ENCODE measurements around the gene EIF4EBP3.
"Not testable (repeated sequence)": the region's sequence is repeated elsewhere in the genome, so short reads cannot be mapped to it uniquely, and the experiment has no call there.

Gene EIF4EBP3

DNA sequence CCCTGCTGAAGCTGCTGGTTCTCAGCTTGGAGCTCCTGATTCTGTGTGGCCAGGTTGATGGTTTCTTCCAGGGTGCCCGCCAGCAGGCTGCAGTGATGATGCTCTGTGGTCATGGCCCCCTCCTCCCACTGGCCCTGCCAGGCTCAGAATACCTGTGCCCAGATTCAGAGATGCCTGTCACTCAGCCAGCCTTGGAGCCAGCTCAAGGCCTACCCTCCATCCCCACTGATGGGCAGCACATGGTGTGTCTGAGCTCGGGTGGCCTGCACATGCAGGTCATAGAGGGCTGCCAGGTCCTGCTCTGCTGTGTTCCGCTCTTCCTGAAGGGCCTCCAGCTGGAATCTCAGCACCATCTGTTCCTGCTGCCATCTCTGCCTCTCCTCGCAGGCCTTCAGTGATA, 22.6 kb downstream of the EIF4EBP3 start:
- DNase-seq, result no peak
- in situ Hi-C loops (cut with HindIII; ENCODE audit: low pct_ligation_motif_present, low pct_unique_long_range_greater_than_20kb, low sequenced_read_pairs), result no loop called here

- in situ Hi-C loops (cut with HindIII; ENCODE audit: low pct_ligation_motif_present, low pct_unique_long_range_greater_than_20kb, low sequenced_read_pairs), result no loop called here
- no peak for DNase-seq
Measured at GRCh38 chr5:140570488-140570887, 23.0 kb downstream of the EIF4EBP3 start.

DNA sequence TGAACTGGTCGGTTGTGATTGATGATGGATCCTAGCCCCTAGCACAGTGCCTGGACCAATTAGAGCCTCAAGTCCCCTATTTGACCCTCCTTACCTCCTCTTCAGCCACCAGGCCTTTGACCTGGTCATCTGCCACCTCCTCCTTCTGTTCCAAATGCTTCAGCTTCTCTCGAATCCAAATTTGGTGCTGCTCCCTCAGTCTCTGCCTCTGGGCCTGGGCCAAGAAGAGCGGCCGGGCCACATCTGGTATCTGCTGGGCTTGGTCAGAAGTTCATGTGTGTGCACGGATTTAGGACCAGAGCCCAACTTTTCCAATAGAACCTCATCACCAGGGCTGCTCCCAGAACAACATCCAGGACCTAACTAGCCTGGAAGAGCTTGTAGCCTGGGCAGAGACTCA, 23.6 kb downstream of the EIF4EBP3 start:
- in situ Hi-C loops (cut with HindIII; ENCODE audit: low pct_ligation_motif_present, low pct_unique_long_range_greater_than_20kb, low sequenced_read_pairs), result no loop called here
- DNase-seq, result no peak

DNA sequence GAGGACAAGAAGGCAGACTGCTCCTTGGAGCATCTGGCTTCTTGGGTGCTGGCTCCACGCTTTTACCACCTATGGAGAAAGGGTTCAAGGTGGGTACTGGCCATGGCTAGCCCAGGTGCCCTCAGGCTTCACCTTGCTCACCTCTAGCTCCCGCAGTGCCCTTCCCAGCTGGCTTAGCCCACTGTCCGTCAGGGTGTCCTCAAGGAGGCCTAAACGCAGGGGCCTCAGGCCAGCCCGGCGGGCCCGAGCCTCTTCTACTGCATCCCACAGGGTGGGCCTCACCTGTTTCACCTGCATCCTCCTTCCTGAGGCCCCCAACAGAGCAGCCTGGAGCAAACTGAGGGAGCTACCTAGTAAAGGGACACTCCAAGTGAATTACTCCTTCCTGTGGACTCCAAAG, 26.2 kb downstream of the EIF4EBP3 start:
- DNase-seq, result no peak
- in situ Hi-C loops (cut with HindIII; ENCODE audit: low pct_ligation_motif_present, low pct_unique_long_range_greater_than_20kb, low sequenced_read_pairs), result no loop called here

GRCh38 chr5:140574165-140574564, 26.7 kb downstream of the EIF4EBP3 start:
- in situ Hi-C loops (cut with HindIII; ENCODE audit: low pct_ligation_motif_present, low pct_unique_long_range_greater_than_20kb, low sequenced_read_pairs), result no loop called here
- no peak for DNase-seq

DNA sequence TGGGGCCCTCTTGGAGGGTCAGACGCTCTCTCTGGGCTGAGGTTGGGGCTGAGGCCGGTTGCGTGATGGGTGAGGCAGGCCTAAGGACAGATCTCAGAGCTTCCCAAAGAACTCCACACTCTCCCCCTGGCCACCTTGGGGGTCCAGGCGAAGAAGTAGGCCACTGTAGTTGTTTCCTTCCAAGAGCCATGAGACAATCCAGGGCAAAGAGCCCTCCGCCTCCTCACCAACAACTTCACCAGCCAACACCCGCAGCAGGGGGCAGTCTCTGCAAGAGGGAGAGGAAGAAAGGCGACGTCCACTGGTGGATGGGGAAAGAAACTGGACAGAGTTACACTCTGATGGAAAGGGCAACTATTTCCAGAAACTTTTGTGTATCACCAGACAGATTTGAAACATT, 27.8 kb downstream of the EIF4EBP3 start:
- in situ Hi-C loops (cut with HindIII; ENCODE audit: low pct_ligation_motif_present, low pct_unique_long_range_greater_than_20kb, low sequenced_read_pairs), result no loop called here
- DNase-seq, result no peak

DNA sequence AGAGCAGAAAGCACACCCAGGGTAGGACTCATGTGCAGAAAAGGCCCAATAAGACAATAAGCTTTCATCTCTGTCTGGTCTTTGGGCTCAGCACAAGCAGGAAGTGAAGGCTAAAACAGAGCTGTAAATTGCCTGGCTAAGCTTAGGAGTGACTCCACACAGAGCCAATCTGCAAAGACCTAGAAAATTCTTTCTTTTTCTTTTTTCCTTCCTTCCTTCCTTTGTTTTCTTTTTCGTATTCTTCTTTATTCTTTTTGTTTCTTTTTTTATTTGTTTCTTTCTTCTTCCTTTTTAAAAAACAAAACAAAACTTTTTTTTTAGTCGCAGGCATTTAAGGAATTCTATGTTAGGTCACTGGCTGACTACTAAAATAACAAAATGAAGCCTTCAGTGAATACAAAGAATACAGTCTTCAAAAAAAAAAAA, 29.3 kb downstream of the EIF4EBP3 start:
- in situ Hi-C loops (cut with HindIII; ENCODE audit: low pct_ligation_motif_present, low pct_unique_long_range_greater_than_20kb, low sequenced_read_pairs), result no loop called here

GRCh38 chr5:140579188-140579747, 31.8 kb downstream of the EIF4EBP3 start:
- DNase-seq; in situ Hi-C loops (cut with HindIII; ENCODE audit: low pct_ligation_motif_present, low pct_unique_long_range_greater_than_20kb, low sequenced_read_pairs): not testable (repeated sequence)

More for the DNA sequence above, 29.3 kb downstream of the EIF4EBP3 start:
- no peak for DNase-seq

GRCh38 chr5:140587495-140587894, 40.0 kb downstream of the EIF4EBP3 start:
- in situ Hi-C loops (cut with HindIII; ENCODE audit: low pct_ligation_motif_present, low pct_unique_long_range_greater_than_20kb, low sequenced_read_pairs), result no loop called here
- no peak for DNase-seq

- in situ Hi-C loops (cut with HindIII; ENCODE audit: low pct_ligation_motif_present, low pct_unique_long_range_greater_than_20kb, low sequenced_read_pairs), result no loop called here
- no peak for DNase-seq
Measured at GRCh38 chr5:140588311-140589070, 41.0 kb downstream of the EIF4EBP3 start.

GRCh38 chr5:140590861-140591260, 43.4 kb downstream of the EIF4EBP3 start:
- in situ Hi-C loops (cut with HindIII; ENCODE audit: low pct_ligation_motif_present, low pct_unique_long_range_greater_than_20kb, low sequenced_read_pairs), result no loop called here
- DNase-seq, result no peak

DNA sequence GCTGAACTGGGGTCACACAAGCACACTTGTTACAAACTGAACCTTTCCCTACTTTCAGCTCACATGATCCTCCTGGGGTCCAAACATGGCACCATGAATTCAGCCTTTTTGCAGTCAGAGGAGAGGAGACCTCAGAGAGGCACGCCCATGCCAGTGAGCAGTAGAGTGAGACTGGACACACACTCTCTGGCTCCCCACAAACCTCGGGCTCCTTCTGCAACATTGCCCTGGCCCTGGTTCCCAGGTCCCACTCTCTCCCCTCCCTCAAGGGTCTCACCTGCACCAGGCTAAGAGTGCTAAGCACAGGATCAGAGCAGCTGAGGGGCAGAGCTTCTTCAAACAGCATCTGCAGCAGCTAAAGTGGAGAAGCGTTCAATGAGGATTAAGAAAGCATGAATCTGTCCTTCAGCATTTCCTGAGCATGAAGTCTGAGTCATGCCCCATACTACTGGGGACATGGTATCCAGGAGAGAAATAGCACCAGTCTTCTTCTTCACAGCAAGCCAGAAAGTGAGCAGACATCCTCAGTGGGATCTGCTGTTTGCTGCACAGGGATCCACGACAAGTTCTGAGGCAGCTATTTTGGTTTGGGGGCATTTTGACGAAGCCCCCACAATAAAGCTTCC, 44.4 kb downstream of the EIF4EBP3 start:
- DNase-seq, result no peak
- in situ Hi-C loops (cut with HindIII; ENCODE audit: low pct_ligation_motif_present, low pct_unique_long_range_greater_than_20kb, low sequenced_read_pairs), result no loop called here

DNA sequence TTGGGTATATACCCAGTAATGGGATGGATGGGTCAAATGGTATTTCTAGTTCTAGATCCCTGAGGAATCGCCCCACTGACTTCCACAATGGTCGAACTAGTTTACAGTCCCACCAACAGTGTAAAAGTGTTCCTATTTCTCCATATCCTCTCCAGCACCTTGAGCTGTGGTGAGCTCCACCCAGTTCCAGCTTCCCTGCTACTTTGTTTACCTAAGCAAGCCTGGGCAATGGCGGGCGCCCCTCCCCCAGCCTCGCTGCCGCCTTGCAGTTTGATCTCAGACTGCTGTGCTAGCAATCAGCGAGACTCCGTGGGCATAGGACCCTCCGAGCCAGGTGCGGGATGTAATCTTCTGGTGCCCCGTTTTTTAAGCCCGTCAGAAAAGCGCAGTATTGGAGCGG, 45.6 kb downstream of the EIF4EBP3 start:
- in situ Hi-C loops (cut with HindIII; ENCODE audit: low pct_ligation_motif_present, low pct_unique_long_range_greater_than_20kb, low sequenced_read_pairs); DNase-seq: not testable (repeated sequence)

DNA sequence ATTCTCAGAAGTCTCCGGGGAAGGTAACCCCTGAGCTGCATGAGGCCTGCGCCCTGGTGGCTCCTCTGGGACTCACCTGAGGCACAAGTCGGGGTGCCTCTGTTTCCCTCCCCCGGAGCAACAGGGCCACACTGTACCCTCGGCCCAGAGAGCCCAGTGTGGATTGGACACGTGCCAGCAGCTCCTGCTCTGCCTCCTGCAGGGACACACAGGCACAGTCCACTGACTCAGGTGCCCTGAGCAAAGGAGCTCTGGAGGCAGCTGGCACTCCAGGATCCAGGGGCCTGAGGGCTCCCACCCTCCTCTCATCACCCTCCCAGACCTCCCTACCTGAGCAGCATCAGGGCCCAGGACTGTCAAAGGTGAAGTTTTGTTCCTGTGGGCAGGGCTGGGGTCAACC, 46.7 kb downstream of the EIF4EBP3 start:
- in situ Hi-C loops (cut with HindIII; ENCODE audit: low pct_ligation_motif_present, low pct_unique_long_range_greater_than_20kb, low sequenced_read_pairs), result no loop called here

DNA sequence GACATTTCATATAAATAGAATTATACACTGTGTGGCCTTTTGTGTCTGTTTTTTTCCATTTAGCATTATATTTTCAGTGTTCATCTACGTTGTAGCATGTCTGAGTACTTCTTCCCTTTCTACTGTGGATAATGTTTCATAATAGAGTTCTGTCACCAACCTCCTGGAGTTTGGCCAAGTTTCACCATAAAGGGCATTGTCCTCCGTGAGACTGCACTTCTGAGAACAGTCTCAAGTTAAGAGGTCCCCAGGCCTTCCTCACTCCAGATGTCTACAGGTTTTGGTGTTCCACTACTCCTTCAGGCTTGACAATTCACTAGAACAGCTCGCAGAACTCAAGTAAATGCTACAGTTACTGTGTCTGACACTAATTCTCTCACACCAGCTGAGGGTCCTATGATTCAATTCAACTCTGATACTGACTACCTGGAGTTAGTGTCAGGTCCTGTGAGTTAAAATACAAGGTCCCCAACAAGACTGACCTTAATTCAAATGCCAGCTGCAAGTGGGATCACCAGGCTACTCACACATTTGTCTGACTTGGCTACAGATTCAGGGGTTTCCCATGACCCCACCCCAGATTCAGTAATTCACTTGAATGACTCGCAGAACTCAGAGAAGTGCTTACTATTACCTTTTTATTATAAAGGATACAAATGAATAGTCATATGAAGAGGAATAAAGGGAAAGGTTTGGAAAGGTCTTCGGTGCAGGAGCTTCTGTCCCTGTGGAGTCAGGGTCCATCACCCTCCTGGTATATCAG, 48.3 kb downstream of the EIF4EBP3 start:
- no peak for DNase-seq
- in situ Hi-C loops (cut with HindIII; ENCODE audit: low pct_ligation_motif_present, low pct_unique_long_range_greater_than_20kb, low sequenced_read_pairs), result no loop called here

More for the DNA sequence above, 46.7 kb downstream of the EIF4EBP3 start:
- no peak for DNase-seq

GRCh38 chr5:140596321-140596741, 48.9 kb downstream of the EIF4EBP3 start:
- in situ Hi-C loops (cut with HindIII; ENCODE audit: low pct_ligation_motif_present, low pct_unique_long_range_greater_than_20kb, low sequenced_read_pairs), result no loop called here
- DNase-seq, result no peak

GRCh38 chr5:140598836-140599235, 51.4 kb downstream of the EIF4EBP3 start:
- in situ Hi-C loops (cut with HindIII; ENCODE audit: low pct_ligation_motif_present, low pct_unique_long_range_greater_than_20kb, low sequenced_read_pairs), result no loop called here
- DNase-seq, result no peak

Data from ACHN (cell line).